Transverse colon (tissue), 4 donors: Measurements from ENCODE around the gene SYNGR2. TPM values are rescaled to one million over a fixed set of nuclear protein-coding genes. Genes with fewer than 3 reads are reported as not detected.
A peak's percentile ranks its signal among the peaks of the same experiment; 100 is the strongest.

Experiments
- DNase-seq: peaks from one replicate; pipeline ENCODE4 v3.0.0-alpha.2; 2019
- H3K27ac ChIP-seq, 4 donors: fragments of 200-600 bp; sonication (generic); 2 replicates each; pipeline ENCODE4 v1.5.1; 2016 to 2018; ENCODE audit warnings: inconsistent platforms in 4 of 4
- H3K27me3 ChIP-seq: fragments of 200-600 bp; sonication (generic); 2 replicates; pipeline ENCODE4 v1.5.1; 2017; ENCODE audit warnings: inconsistent platforms
- H3K36me3 ChIP-seq, 4 donors: fragments of 200-600 bp; sonication (generic); 2 replicates each; pipeline ENCODE4 v1.5.1; 2017 to 2019; ENCODE audit warnings: inconsistent platforms in 4 of 4
- H3K4me1 ChIP-seq, 4 donors: fragments of 200-600 bp; sonication (generic); 2 replicates each; pipeline ENCODE4 v1.5.1; 2017 to 2020; ENCODE audit warnings: inconsistent platforms in 4 of 4
- H3K4me3 ChIP-seq, 4 donors: fragments of 200-600 bp; sonication (generic); 1 replicate in 1 of 4; 2 replicates in 3 of 4; pipeline versions ENCODE4 v1.5.1 to v1.6.1; 2017 to 2019; ENCODE audit warnings: inconsistent platforms in 4 of 4
- H3K9me3 ChIP-seq, 2 donors: fragments of 200-600 bp; sonication (generic); 2 replicates each; pipeline ENCODE4 v1.5.1; 2017 to 2019; ENCODE audit warnings: inconsistent platforms in 2 of 2
- CTCF ChIP-seq, 5 experiments: fragments of 200-600 bp in 3 of 5; fragments of 450-650 bp in 2 of 5; sonication (generic) in 3 of 5; IDR thresholded peaks; 1 replicate in 2 of 5; 2 replicates in 3 of 5; pipeline ENCODE4 v1.5.1; 2016 to 2017; ENCODE audit warnings: antibody characterized with exemption in 5 of 5, inconsistent platforms in 3 of 5, mild to moderate bottlenecking in 2 of 5, moderate library complexity in 1 of 5
- EP300 ChIP-seq: sonication (generic); formaldehyde crosslinking; IDR thresholded peaks from one replicate; pipeline ENCODE4 v1.6.1; 2017; ENCODE audit warnings: antibody characterized with exemption, low read depth
- POLR2A ChIP-seq: fragments of 450-650 bp; IDR thresholded peaks from one replicate; pipeline ENCODE4 v1.6.1; 2016; ENCODE audit warnings: antibody characterized with exemption, mild to moderate bottlenecking, moderate library complexity
- POLR2AphosphoS5 ChIP-seq, 3 donors: sonication (generic); formaldehyde crosslinking; IDR thresholded peaks; one replicate each; pipeline ENCODE4 v1.6.1; 2016; ENCODE audit warnings: antibody characterized with exemption in 3 of 3
- WGBS, 2 donors: methylation state at CpG; one replicate each; pipeline ENCODE4 v1.1.5; 2018; ENCODE audit warnings: low coverage in 1 of 2; 5-methylcytosine and 5-hydroxymethylcytosine counted together
- in situ Hi-C, 4 donors: fragments of 200-750 bp; cut with MboI; loops; one replicate each; pipeline versions ENCODE4 v1.15.0 to v1.15.1; 2017; ENCODE audit warnings: low sequenced_read_pairs in 3 of 4, low pct_ligation_motif_present in 1 of 4, low pct_unique_long_range_greater_than_20kb in 1 of 4
- intact Hi-C: fragments of 100-400 bp; cut with DNase I; formaldehyde crosslinking; loops from one replicate; pipeline ENCODE4 v1.15.1; 2023; ENCODE audit warnings: low total_unique reads
- total RNA-seq, 4 donors: library from RNA; depleted of rRNA; stranded (reverse); fragments of >200 nt; gene quantifications; one replicate each; pipeline ENCODE4 v1.1.0, GENCODE V29; 2016

SYNGR2 gene
- total RNA-seq, 4 donors from 2014 or later = 102 to 121 (median 106) TPM

- 90% methylated on average over 21 of the region's 21 CpGs; no CpG with 5 or more reads in 1 of the 2 donors for WGBS, 2 donors
- Histone ChIP-seq H3K9me3 (no peaks in the 10 kb centered on the region), H3K27ac (peak overlapping the region; percentile 80 to 91 (median 83)), H3K36me3 (no peaks in the 10 kb centered on the region), H3K27me3 (no peaks in the 10 kb centered on the region), H3K4me3 (no peak overlapping the region), H3K4me1 (peaks cover 22 to 80% (median 57%) of the 10 kb centered on the region in 4 donors)
- no peak for DNase-seq
- in situ Hi-C loops = no loop called here
- intact Hi-C loops = no loop called here
- TF ChIP-seq CTCF (IDR thresholded peaks at IDR 0.05) = no peak
- no peak for TF ChIP-seq POLR2A
- TF ChIP-seq EP300 = no peak
- no peak for TF ChIP-seq POLR2AphosphoS5 (IDR thresholded peaks at IDR 0.05)
Observed at GRCh38 chr17:78143214-78144146, 24.9 kb upstream of the SYNGR2 start.

GRCh38 chr17:78144147-78144719, 24.1 kb upstream of the SYNGR2 start:
- no peaks in the 10 kb centered on the region for H3K27me3 ChIP-seq
- no peak overlapping the region for H3K4me3 ChIP-seq
- H3K9me3 ChIP-seq = no peaks in the 10 kb centered on the region
- intact Hi-C loops = no loop called here
- in situ Hi-C loops = no loop called here
- peaks cover 22 to 85% (median 59%) of the 10 kb centered on the region in 4 donors for H3K4me1 ChIP-seq
- TF ChIP-seq CTCF (IDR thresholded peaks at IDR 0.05) = no peak
- peak in 1 of 3 donors; percentile 36 for TF ChIP-seq POLR2AphosphoS5 (IDR thresholded peaks at IDR 0.05)
- H3K36me3 ChIP-seq = no peaks in the 10 kb centered on the region
- DNase-seq = peak; percentile 87
- H3K27ac ChIP-seq = peak overlapping the region; percentile 80 to 91 (median 83)
- WGBS, 2 donors = 41% methylated on average over 11 of the region's 11 CpGs; no CpG with 5 or more reads in 1 of the 2 donors

GRCh38 chr17:78144736-78145641, 23.4 kb upstream of the SYNGR2 start:
- WGBS, 2 donors = 49% methylated on average over 17 of the region's 18 CpGs; no CpG with 5 or more reads in 1 of the 2 donors
- in situ Hi-C loops = no loop called here
- peak; percentile 54 for DNase-seq
- no peaks in the 10 kb centered on the region for H3K36me3 ChIP-seq
- TF ChIP-seq EP300 (no peak), POLR2AphosphoS5 (IDR thresholded peaks at IDR 0.05) (no peak), POLR2A (no peak)
- H3K4me3 ChIP-seq = no peak overlapping the region
- H3K27me3 ChIP-seq = no peaks in the 10 kb centered on the region
- peaks cover 22 to 81% (median 58%) of the 10 kb centered on the region in 4 donors for H3K4me1 ChIP-seq
- peak overlapping the region; percentile 80 to 91 (median 83) for H3K27ac ChIP-seq
- no peaks in the 10 kb centered on the region for H3K9me3 ChIP-seq
- intact Hi-C loops = no loop called here

GRCh38 chr17:78146471-78146869, 21.9 kb upstream of the SYNGR2 start:
- intact Hi-C loops (no loop called here), in situ Hi-C loops (no loop called here)
- H3K36me3 ChIP-seq = no peaks in the 10 kb centered on the region
- TF ChIP-seq POLR2AphosphoS5 (IDR thresholded peaks at IDR 0.05) (no peak), POLR2A (no peak), EP300 (no peak)
- DNase-seq = peak; percentile 12
- WGBS, 2 donors = 91 to 100% methylated on average over 4 to 7 of the region's 7 CpGs
- peaks cover 22 to 77% (median 56%) of the 10 kb centered on the region in 4 donors for H3K4me1 ChIP-seq
- no peaks in the 10 kb centered on the region for H3K9me3 ChIP-seq
- peak overlapping the region in 1 of 4 donors; percentile 91 for H3K27ac ChIP-seq
- H3K4me3 ChIP-seq = no peak overlapping the region
- H3K27me3 ChIP-seq = no peaks in the 10 kb centered on the region
